AG04450 (cell line): Measurements from ENCODE around the gene SGTB. TPM values are rescaled to one million over a fixed set of nuclear protein-coding genes. Genes with fewer than 3 reads are reported as not detected.
A peak's percentile ranks its signal among the peaks of the same experiment; 100 is the strongest.
"Not testable (repeated sequence)": the region's sequence is repeated elsewhere in the genome, so short reads cannot be mapped to it uniquely, and the experiment has no call there.

ENCODE experiments used
- CTCF ChIA-PET: fragments of 300-600, 350-600 bp; formaldehyde crosslinking; extraction: SDS; loops from one replicate; lab custom pipeline; 2022; ENCODE audit warnings: antibody characterized with exemption, inconsistent platforms; lab: Charles Lee
- POLR2A ChIA-PET: fragments of 350-600 bp; formaldehyde crosslinking; extraction: SDS; loops from one replicate; lab custom pipeline; 2021; ENCODE audit warnings: antibody characterized with exemption, inconsistent platforms; lab: Yijun Ruan, JAX
- DNase-seq: peaks from one replicate; pipeline ENCODE4 v3.0.0-alpha.2; 2011; ENCODE audit warnings: low read depth, low spot score
- H3K27ac ChIP-seq: one replicate; pipeline ENCODE4 v1.5.1; 2012; ENCODE audit warnings: low read depth, low read length, control low read depth
- H3K27me3 ChIP-seq: one replicate; pipeline ENCODE4 v1.6.0; 2012; ENCODE audit warnings: low read length; ENCODE audit not compliant: control insufficient read depth, insufficient read depth
- H3K4me3 ChIP-seq: 2 replicates; pipeline ENCODE4 v1.5.1; 2011; ENCODE audit warnings: mild to moderate bottlenecking, low read depth, low read length, control low read depth
- H3K9me3 ChIP-seq: 2 replicates; pipeline ENCODE4 v1.5.1; 2012; ENCODE audit warnings: low read length; ENCODE audit not compliant: control insufficient read depth, insufficient read depth
- CTCF ChIP-seq: IDR thresholded peaks from 2 replicates; pipeline ENCODE4 v1.5.1; 2011; ENCODE audit warnings: low read depth, low read length, control low read depth, inconsistent platforms
- polyA plus RNA-seq: library from polyadenylated mRNA; depleted of rRNA; stranded (reverse); fragments of >200 nt; gene quantifications from 2 replicates; pipeline ENCODE4 v1.2.3, GENCODE V29; 2011

SGTB gene
- polyA plus RNA-seq, 1 experiment, result 15.2 TPM

GRCh38 chr5:65625743-65626142, 96.2 kb downstream of the SGTB start:
- TF ChIP-seq CTCF, result no peak
- Histone ChIP-seq H3K9me3 (no peaks in the 10 kb centered on the region), H3K27ac (no peak overlapping the region), H3K27me3 (no peaks in the 10 kb centered on the region), H3K4me3 (peak overlapping the region; percentile 90)
- DNase-seq, result no peak
- ChIA-PET POLR2A (no interaction called here), CTCF (no interaction called here)

GRCh38 chr5:65624571-65625555, 97.0 kb downstream of the SGTB start, which contains the start of the genes SHLD3 and TRAPPC13:
TSS of gene SHLD3 (plus strand) at chr5:65625027. CDS start at chr5:65629588, 4,561 bp downstream.
TSS of gene TRAPPC13 (plus strand) at chr5:65625027. CDS start at chr5:65625061, 34 bp downstream.
- peak within 1 kb of the TSS; percentile 80 for H3K27ac ChIP-seq
- no peaks in the 10 kb centered on the region for H3K27me3 ChIP-seq
- peak; percentile 67 for DNase-seq
- TF ChIP-seq CTCF, result no peak; the same call in 1 of the 2 replicates
- ChIA-PET CTCF (no interaction called here), POLR2A (interaction anchor here (0.7 to 0.8 kb wide), 2 partner anchors 28 to 34 kb away, joined by 4 to 9 read pairs; no protein-coding TSS in a partner anchor)
- no peaks in the 10 kb centered on the region for H3K9me3 ChIP-seq
- H3K4me3 ChIP-seq, result peak within 1 kb of the TSS; percentile 90

- peak; percentile 11; the same call in 1 of the 2 replicates for TF ChIP-seq CTCF
- Histone ChIP-seq H3K9me3 (no peaks in the 10 kb centered on the region), H3K4me3 (peak within 1 kb of the TSS; percentile 90), H3K27ac (peak within 1 kb of the TSS; percentile 80), H3K27me3 (no peaks in the 10 kb centered on the region)
- DNase-seq, result peak; percentile 83
- ChIA-PET POLR2A (interaction anchor here (0.6 to 0.8 kb wide), 3 partner anchors 9 to 33 kb away, joined by 3 to 9 read pairs (median 4); no protein-coding TSS in a partner anchor), CTCF (interaction anchor here (1.0 to 1.2 kb wide), 2 partner anchors 19 to 40 kb away, joined by 3 to 4 read pairs; no protein-coding TSS in a partner anchor)
These were observed 97.8 kb downstream of the SGTB start, which contains the start of gene TRIM23 for GRCh38 chr5:65624025-65624570. TSS of gene TRIM23 (minus strand) at chr5:65624333. CDS start at chr5:65624274, 59 bp downstream.

- DNase-seq, result no peak
- TF ChIP-seq CTCF, result no peak
- peak overlapping the region; percentile 90 for H3K4me3 ChIP-seq
- no peak overlapping the region for H3K27ac ChIP-seq
- ChIA-PET CTCF (interaction anchor here (1.0 to 1.2 kb wide), 2 partner anchors 20 to 40 kb away, joined by 3 to 4 read pairs; no protein-coding TSS in a partner anchor), POLR2A (interaction anchor here (0.6 kb wide), 1 partner anchor 10 kb away, joined by 3 read pairs; no protein-coding TSS in a partner anchor)
- H3K9me3 ChIP-seq, result no peaks in the 10 kb centered on the region
- H3K27me3 ChIP-seq, result no peaks in the 10 kb centered on the region
These were observed 98.4 kb downstream of the SGTB start for GRCh38 chr5:65623482-65623881.

GRCh38 chr5:65621961-65622360, 99.9 kb downstream of the SGTB start:
- CTCF ChIA-PET, H3K4me3 ChIP-seq, H3K27me3 ChIP-seq, H3K27ac ChIP-seq, DNase-seq, POLR2A ChIA-PET, H3K9me3 ChIP-seq: not testable (repeated sequence)
